IPS DF 6.9 (cell line): ENCODE data around the gene PPM1N.

ENCODE experiments used
- DNase-seq: peaks from one replicate; pipeline ENCODE4 v3.0.0-alpha.2; 2013; ENCODE audit warnings: low read depth, low spot score
- H3K27ac ChIP-seq: one replicate; pipeline ENCODE4 v1.5.1; 2013; ENCODE audit warnings: low read length, control low read depth
- H3K27me3 ChIP-seq: 2 replicates; pipeline ENCODE4 v1.6.1; 2013; ENCODE audit warnings: mild to moderate bottlenecking, low read length; ENCODE audit not compliant: control insufficient read depth, insufficient read depth
- H3K36me3 ChIP-seq: 2 replicates; pipeline ENCODE4 v1.6.1; 2013; ENCODE audit warnings: low read length; ENCODE audit not compliant: control insufficient read depth, insufficient read depth
- H3K4me1 ChIP-seq: 2 replicates; pipeline ENCODE4 v1.6.1; 2013; ENCODE audit warnings: low read length; ENCODE audit not compliant: control insufficient read depth, insufficient read depth
- H3K4me3 ChIP-seq: 2 replicates; pipeline ENCODE4 v1.5.1; 2013; ENCODE audit warnings: mild to moderate bottlenecking, low read length
- H3K9me3 ChIP-seq: 2 replicates; pipeline ENCODE4 v1.6.1; 2013; ENCODE audit warnings: low read length, inconsistent platforms; ENCODE audit not compliant: control insufficient read depth, insufficient read depth
- WGBS: extraction: QIAGEN DNeasy Blood & Tissue Kit; methylation state at CpG from one replicate; pipeline ENCODE4 v1.1.7; 2013; ENCODE audit warnings: mixed read lengths, missing lambda C conversion rate; ENCODE audit not compliant: insufficient read length, insufficient coverage; 5-methylcytosine and 5-hydroxymethylcytosine counted together

The PPM1N gene

DNA sequence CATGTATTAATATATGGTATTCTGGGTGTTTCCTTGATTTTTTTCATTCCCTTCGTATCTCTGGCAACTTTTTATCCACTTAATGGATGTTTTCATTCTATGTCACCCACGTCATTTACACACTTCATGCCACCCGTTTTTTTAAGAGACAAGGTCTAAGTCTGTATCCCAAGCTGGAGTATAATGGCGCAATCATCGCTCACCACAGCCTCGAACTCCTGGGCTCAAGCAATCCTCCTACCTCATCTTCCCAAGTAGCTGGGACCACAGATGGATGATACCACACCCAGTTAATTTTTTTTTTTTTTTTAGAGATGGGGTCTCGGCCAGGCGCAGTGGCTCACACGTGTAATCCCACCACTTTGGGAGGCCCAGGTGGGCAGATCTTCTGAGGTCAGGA, 5.7 kb downstream of the PPM1N start:
- DNase-seq = no peak
- no peak overlapping the region for H3K4me3 ChIP-seq
- WGBS = no CpG with 5 or more reads among the region's 9 CpGs
- no peaks in the 10 kb centered on the region for H3K27me3 ChIP-seq
- H3K9me3 ChIP-seq = no peaks in the 10 kb centered on the region
- peaks cover 7% of the 10 kb centered on the region for H3K4me1 ChIP-seq
- no peaks in the 10 kb centered on the region for H3K36me3 ChIP-seq
- no peak overlapping the region for H3K27ac ChIP-seq

DNA sequence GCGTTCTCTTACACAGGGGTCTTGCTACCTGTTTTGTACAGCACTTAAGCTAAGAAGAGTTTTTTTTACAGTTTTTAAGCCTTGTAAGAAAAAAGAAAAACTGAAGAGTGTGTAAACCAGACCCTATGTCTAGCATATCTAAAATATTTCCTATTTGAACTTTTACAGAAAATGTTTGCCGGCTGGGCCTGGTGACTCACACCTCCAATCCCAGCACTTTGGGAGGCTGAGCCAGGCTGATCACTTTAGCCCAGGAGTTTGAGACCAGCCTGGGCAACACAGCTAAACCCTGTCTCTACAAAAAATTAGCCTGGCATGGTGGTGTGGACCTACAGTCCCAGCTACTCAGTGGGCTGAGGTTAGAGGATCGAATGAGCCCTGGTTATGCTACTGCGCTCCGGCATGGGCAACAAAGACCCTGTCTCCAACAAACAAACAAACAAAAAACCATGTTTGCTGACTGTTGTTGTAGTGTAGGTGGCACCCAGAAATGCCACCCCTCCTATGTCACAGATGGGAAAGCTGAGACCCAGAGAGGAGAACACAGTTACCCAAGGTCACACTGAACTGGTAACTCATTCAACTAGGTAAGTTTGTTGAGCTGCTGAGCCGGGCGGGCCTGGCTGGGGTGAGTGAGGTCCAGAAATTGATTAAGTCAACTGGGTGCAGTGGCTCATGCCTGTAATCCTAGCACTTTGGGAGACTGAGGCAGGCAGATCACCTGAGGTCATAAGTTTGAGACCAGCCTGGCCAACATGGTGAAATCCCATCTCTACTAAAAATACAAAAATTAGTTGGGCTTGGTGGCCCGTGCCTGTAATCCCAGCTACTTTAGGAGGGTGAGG, 7.1 kb downstream of the PPM1N start:
- no peaks in the 10 kb centered on the region for H3K27me3 ChIP-seq
- H3K4me1 ChIP-seq = peaks cover 7% of the 10 kb centered on the region; the same call in 1 of the 2 replicates
- H3K27ac ChIP-seq = no peak overlapping the region
- H3K36me3 ChIP-seq = no peaks in the 10 kb centered on the region
- DNase-seq = no peak
- no peaks in the 10 kb centered on the region for H3K9me3 ChIP-seq
- WGBS = no CpG with 5 or more reads among the region's 8 CpGs
- H3K4me3 ChIP-seq = no peak overlapping the region

- no peaks in the 10 kb centered on the region for H3K9me3 ChIP-seq
- no peak overlapping the region for H3K27ac ChIP-seq
- no peaks in the 10 kb centered on the region for H3K36me3 ChIP-seq
- peaks cover 7% of the 10 kb centered on the region; the same call in 1 of the 2 replicates for H3K4me1 ChIP-seq
- no peaks in the 10 kb centered on the region for H3K27me3 ChIP-seq
- DNase-seq = no peak
- WGBS = no CpG with 5 or more reads among the region's 5 CpGs
- peak overlapping the region; percentile 6; the same call in 1 of the 2 replicates for H3K4me3 ChIP-seq
Measured at GRCh38 chr19:45505996-45506245, 7.7 kb downstream of the PPM1N start.

DNA sequence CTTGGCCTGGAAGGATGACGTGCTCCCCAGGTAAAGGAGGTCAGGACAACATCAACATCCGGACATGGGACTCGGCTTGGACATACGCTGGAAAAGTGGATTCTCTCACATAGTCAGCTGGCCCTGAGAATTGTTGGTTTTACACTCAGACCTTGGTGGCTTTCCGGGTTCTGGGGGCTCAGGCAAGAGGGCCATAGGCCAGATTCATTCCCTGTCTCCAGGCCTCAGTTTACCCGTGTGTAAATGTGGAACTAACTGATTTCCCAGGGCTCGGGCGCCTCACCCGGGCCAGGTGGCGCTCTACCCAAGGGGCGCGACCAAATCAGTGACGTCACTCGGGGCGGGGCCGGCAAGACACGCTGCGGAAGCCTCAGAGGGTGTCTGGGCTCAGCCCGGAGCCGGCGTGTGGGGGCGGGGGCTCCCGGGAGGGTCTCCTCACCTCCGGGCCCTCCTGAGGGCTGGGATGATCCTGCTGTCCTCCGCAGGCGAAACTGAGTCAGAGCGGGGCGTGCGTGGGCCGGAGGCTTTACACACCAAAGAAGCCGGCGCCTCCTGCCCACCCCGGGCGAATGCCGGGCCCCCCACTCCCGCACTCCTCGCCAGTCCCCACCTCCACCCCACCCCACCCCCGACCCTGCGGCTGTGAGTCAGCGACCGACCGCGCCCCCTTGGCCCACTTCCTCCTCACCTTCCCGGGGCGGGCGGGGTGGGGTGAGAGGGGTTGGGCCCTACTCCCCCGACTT, 8.2 kb downstream of the PPM1N start:
- peak; percentile 79 for DNase-seq
- H3K9me3 ChIP-seq = no peaks in the 10 kb centered on the region
- H3K36me3 ChIP-seq = no peaks in the 10 kb centered on the region
- peaks cover 7% of the 10 kb centered on the region; the same call in 1 of the 2 replicates for H3K4me1 ChIP-seq
- no peak overlapping the region for H3K27ac ChIP-seq
- peak overlapping the region; percentile 69; the same call in 1 of the 2 replicates for H3K4me3 ChIP-seq
- H3K27me3 ChIP-seq = no peaks in the 10 kb centered on the region
- no CpG with 5 or more reads among the region's 47 CpGs for WGBS

DNA sequence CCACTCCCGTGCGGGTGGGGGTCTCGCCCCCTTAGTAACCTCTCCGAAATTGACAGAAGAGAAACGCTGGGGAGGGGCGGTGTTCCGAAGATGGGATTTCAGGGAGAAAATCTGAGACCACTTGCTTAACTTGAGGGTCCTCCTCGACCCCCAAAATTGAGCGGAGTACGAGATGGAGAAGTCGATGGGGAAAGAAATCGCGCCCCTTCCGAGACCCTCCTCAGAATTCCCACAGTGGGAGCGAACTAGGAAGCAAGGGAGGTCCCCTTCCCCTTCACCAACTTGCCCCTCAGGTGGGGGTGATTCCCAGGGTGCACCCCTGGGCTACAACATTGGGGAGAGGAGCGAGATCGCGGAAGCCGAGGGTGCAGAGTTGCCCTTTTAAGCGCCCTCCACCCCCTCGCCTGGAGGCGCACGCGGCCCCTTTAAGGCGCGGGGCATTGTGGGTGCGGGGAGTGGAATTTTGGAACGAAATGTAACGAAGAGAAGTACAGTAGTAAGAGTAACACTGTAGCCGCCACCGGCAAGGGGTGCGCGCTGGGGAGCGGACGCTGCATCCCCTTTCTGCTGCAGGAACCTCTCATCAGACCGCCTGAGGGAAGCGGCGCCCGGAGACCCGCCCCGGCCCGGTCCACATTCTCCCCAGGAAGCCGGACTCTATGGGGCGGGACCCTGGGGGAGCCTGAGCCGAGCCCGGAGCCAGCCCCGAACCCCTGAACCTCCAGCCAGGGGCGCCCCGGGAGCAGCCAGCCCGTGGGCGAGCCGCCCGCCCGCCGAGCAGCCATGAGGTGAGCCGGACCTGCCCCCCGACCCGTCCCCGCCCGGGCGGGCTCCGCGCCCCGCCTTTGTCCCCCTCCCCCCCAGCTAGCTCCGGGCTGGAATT, 9.0 kb downstream of the PPM1N start, which contains the start of gene VASP:
VASP (plus strand) TSS at position 491 of the 883 bp plus-strand sequence; CDS start at position 784, 293 bp downstream.
- peaks cover 3% of the 10 kb centered on the region; the same call in 1 of the 2 replicates for H3K4me1 ChIP-seq
- peak within 1 kb of the TSS; percentile 69 for H3K4me3 ChIP-seq
- no peaks in the 10 kb centered on the region for H3K9me3 ChIP-seq
- no peak within 1 kb of the TSS for H3K27ac ChIP-seq
- no peaks in the 10 kb centered on the region for H3K36me3 ChIP-seq
- H3K27me3 ChIP-seq = no peaks in the 10 kb centered on the region
- WGBS = no CpG with 5 or more reads among the region's 65 CpGs
- peak; percentile 67 for DNase-seq

GRCh38 chr19:45507872-45508416, 9.7 kb downstream of the PPM1N start:
- no peak for DNase-seq
- H3K4me3 ChIP-seq = peak overlapping the region; percentile 69
- WGBS = no CpG with 5 or more reads among the region's 22 CpGs
- no peaks in the 10 kb centered on the region for H3K36me3 ChIP-seq
- no peak overlapping the region for H3K27ac ChIP-seq
- peaks cover 3% of the 10 kb centered on the region; the same call in 1 of the 2 replicates for H3K4me1 ChIP-seq
- no peaks in the 10 kb centered on the region for H3K27me3 ChIP-seq
- H3K9me3 ChIP-seq = no peaks in the 10 kb centered on the region

DNA sequence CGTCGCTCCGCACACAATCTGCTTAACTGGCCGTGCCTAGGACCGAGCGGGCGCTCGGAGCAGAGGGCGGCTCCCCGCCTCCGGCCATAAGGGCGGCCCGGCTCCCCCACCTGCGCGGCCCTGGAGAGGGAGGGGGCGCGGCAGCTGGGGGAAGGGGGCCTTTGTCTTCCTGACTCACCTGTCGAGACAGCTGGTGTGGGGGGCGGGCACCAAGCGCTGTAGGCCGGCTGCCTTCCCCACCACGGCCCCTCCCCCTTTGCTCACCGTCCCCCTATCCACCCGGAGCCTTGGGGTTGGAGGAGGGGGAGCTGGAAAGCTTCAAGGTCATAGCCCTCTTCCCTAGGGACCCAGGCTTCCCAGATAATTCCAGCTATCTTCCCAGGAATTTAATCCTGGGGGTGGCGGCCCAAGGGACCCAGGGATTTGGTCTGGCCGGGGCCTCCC, 10.2 kb downstream of the PPM1N start:
- no peaks in the 10 kb centered on the region for H3K36me3 ChIP-seq
- WGBS = no CpG with 5 or more reads among the region's 26 CpGs
- H3K27ac ChIP-seq = peak overlapping the region; percentile 8
- H3K9me3 ChIP-seq = no peaks in the 10 kb centered on the region
- peak overlapping the region; percentile 69; the same call in 1 of the 2 replicates for H3K4me3 ChIP-seq
- no peaks in the 10 kb centered on the region for H3K27me3 ChIP-seq
- DNase-seq = no peak
- peaks cover 3% of the 10 kb centered on the region; the same call in 1 of the 2 replicates for H3K4me1 ChIP-seq

DNA sequence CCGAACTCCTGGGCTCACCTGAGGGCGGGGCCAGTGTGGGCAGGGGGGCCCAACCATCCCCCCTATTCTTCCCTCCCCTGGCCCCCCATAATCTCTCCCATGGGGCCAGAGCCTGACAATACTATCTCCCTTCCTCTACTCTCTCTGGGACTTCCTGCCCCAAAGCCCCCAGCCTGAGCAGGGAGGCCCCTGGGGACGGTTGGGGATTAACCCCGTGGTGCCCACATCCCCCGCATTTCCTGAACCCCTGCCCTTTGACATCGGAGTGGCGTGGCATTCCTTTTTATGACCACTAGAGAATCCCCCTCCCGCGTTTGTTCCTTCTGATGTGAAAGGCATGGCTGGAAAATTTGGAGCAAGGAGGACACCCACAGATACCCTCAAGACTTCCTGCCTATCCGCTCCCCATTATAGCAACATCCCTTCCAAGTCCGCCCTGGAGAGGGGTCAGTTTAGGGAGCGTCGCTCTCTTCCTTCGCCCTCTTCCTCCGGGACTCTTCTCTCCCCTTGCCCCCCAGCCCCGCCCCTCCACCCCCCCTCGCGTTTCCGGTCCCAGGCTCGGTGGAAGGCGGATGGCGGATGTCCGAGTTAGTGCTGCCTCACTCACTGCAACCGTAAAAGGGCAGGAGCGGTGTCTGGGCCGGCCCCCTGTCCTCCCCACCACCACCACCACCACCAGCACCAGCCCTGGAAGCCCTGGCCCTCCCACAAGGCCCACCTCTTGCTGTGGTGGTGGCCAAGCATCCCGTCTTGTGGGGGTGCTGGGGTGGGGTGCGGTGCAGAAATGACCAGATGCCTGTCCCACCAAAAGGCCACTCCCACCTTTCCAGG, 10.8 kb downstream of the PPM1N start:
- H3K9me3 ChIP-seq = no peaks in the 10 kb centered on the region
- peaks cover 3% of the 10 kb centered on the region; the same call in 1 of the 2 replicates for H3K4me1 ChIP-seq
- no peaks in the 10 kb centered on the region for H3K27me3 ChIP-seq
- no CpG with 5 or more reads among the region's 28 CpGs for WGBS
- no peak for DNase-seq
- H3K36me3 ChIP-seq = no peaks in the 10 kb centered on the region
- peak overlapping the region; percentile 8 for H3K27ac ChIP-seq
- peak overlapping the region; percentile 69; the same call in 1 of the 2 replicates for H3K4me3 ChIP-seq

DNA sequence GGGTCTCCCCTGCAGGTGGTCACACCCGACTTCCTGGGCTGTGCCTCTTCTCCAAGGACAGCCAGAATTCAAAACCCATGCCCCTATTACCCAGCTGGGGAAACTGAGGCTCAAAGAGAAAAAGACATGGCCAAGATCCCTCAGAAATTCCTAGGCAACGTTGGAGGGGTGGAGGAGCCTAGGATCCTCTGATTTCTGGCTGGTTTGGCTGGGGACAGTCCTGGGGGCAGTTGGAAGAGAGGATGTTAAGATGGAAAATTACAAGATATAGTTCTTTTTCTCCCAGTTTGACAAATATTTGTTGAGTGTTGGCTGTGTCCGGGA, 11.4 kb downstream of the PPM1N start:
- Histone ChIP-seq H3K9me3 (no peaks in the 10 kb centered on the region), H3K27me3 (no peaks in the 10 kb centered on the region), H3K4me3 (peak overlapping the region; percentile 42; the same call in 1 of the 2 replicates), H3K27ac (no peak overlapping the region), H3K36me3 (no peaks in the 10 kb centered on the region), H3K4me1 (peaks cover 3% of the 10 kb centered on the region; the same call in 1 of the 2 replicates)
- no peak for DNase-seq
- no CpG with 5 or more reads among the region's 3 CpGs for WGBS
